ENCODE data around the gene ATRIP. TPM values are rescaled to one million over a fixed set of nuclear protein-coding genes. Genes with fewer than 3 reads are reported as not detected.
"Not testable (repeated sequence)": the region's sequence is repeated elsewhere in the genome, so short reads cannot be mapped to it uniquely, and the experiment has no call there.

The ATRIP gene
- total RNA-seq, 1 experiment from 2014 or later, result 12.5 TPM

DNA sequence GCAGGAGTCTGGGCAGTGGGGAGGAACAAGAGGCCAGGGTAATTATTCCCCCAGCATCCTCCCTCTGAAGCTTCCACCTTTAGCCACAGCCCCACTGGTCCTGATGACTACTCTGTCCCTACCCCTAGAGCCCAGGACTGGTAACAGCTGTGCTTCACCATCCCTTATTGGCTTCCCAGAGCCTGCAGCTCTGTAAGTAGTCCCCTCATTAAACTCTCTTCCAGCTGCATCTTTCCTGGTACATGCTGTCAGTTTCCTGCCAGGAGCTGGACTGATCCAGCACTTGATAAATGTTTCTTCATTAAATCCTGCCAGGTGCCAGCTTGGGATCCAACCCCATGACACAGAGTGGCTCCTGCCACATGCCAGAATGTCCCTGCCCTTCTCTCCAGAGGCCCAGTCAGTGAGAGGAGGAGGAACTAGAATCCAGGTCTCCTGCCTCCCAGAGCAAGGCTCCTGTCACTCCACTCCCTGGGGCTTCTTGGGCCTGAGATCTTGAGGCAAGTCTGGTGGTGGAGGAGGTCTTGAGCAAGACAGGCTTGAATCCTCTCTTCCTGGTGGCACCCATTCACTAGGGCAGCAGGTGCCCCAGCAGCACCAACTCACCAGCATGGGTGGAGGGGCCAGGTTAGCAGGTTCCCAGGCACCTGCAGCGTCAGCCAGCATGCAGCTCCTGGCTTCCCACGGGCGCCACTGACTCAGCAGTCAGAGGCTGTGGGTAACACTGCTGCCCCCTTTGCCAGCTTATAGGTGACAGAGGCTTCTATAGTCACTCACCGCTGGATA is 47.0 kb upstream of the ATRIP start:
- Mint-ChIP-seq H3K9me3 (ENCODE audit: low read depth, unreplicated experiment) (no peaks in the 10 kb centered on the region), H3K4me3 (ENCODE audit: low read depth, unreplicated experiment) (no peak overlapping the region), H3K36me3 (ENCODE audit: insufficient read depth, unreplicated experiment) (peaks cover 49% of the 10 kb centered on the region), H3K27ac (ENCODE audit: unreplicated experiment) (peak overlapping the region; percentile 60), H3K27me3 (ENCODE audit: unreplicated experiment) (peaks cover 19% of the 10 kb centered on the region), H3K4me1 (ENCODE audit: low read depth, unreplicated experiment) (peaks cover 13% of the 10 kb centered on the region)
- CTCF ChIA-PET, result interaction anchor here (0.5 to 4.2 kb wide), 3 partner anchors 9 to 40 kb away, joined by 3 to 243 read pairs (median 19); partner anchors contain the start of genes CCDC51 and TMA7
- BruUV-seq (replicated peaks), result no TSS peak
- TF ChIP-seq, protein P1, sequence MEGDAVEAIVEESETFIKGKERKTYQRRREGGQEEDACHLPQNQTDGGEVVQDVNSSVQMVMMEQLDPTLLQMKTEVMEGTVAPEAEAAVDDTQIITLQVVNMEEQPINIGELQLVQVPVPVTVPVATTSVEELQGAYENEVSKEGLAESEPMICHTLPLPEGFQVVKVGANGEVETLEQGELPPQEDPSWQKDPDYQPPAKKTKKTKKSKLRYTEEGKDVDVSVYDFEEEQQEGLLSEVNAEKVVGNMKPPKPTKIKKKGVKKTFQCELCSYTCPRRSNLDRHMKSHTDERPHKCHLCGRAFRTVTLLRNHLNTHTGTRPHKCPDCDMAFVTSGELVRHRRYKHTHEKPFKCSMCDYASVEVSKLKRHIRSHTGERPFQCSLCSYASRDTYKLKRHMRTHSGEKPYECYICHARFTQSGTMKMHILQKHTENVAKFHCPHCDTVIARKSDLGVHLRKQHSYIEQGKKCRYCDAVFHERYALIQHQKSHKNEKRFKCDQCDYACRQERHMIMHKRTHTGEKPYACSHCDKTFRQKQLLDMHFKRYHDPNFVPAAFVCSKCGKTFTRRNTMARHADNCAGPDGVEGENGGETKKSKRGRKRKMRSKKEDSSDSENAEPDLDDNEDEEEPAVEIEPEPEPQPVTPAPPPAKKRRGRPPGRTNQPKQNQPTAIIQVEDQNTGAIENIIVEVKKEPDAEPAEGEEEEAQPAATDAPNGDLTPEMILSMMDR (IDR thresholded peaks at IDR 0.05; ENCODE audit: unreplicated experiment), result no peak
- DNase-seq, result no peak
- intact Hi-C loops (cut with micrococcal nuclease; ENCODE audit: unreplicated experiment), result loop anchor here (5.0 kb wide), 1 partner anchor 108 kb away; no protein-coding TSS in a partner anchor

DNA sequence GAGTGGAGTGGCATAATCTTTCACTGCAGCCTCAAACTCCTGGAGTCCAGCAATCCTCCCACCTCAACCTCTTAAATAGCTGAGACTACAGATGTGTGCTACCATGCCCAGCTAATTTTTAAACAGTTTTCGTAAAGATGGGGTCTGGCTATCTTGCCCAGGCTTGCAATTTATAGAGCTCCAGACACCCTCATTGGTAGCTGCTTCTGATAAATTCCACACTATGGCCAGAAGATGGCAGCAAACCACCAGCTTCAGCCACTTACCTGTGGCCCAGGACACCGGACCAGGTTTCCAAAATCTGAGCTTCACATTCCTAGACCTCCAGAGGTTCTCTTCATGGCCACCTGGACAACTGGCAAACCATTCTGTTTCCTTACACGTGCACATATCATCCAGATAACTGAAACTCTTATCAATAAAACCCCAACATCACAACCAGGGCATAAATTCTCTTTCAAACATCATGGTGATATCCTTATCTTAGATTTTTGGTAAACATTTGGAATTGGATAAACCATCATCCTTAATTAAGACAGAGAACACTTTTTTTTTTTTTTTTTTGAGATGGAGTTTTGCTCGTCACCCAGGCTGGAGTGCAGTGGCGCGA is 45.6 kb upstream of the ATRIP start:
- H3K9me3 Mint-ChIP-seq (ENCODE audit: low read depth, unreplicated experiment), result no peaks in the 10 kb centered on the region
- peaks cover 48% of the 10 kb centered on the region for H3K36me3 Mint-ChIP-seq (ENCODE audit: insufficient read depth, unreplicated experiment)
- H3K4me1 Mint-ChIP-seq (ENCODE audit: low read depth, unreplicated experiment), result peaks cover 13% of the 10 kb centered on the region
- DNase-seq, result peak; percentile 60
- CTCF ChIA-PET, result interaction anchor here (0.7 to 4.2 kb wide), 13 partner anchors 13 to 207 kb away, joined by 3 to 243 read pairs (median 7); partner anchors contain the start of genes CCDC51, PFKFB4, PLXNB1 and TMA7
- TF ChIP-seq, protein P1 (IDR thresholded peaks at IDR 0.05; ENCODE audit: unreplicated experiment), result peak; percentile 66
- H3K27me3 Mint-ChIP-seq (ENCODE audit: unreplicated experiment), result peaks cover 5% of the 10 kb centered on the region
- BruUV-seq (replicated peaks), result TSS peak; percentile 6
- no peak overlapping the region for H3K4me3 Mint-ChIP-seq (ENCODE audit: low read depth, unreplicated experiment)
- peak overlapping the region; percentile 36 for H3K27ac Mint-ChIP-seq (ENCODE audit: unreplicated experiment)
- intact Hi-C loops (cut with micrococcal nuclease; ENCODE audit: unreplicated experiment), result loop anchor here (1.0 to 5.0 kb wide), 2 partner anchors 35 to 106 kb away; no protein-coding TSS in a partner anchor

DNA sequence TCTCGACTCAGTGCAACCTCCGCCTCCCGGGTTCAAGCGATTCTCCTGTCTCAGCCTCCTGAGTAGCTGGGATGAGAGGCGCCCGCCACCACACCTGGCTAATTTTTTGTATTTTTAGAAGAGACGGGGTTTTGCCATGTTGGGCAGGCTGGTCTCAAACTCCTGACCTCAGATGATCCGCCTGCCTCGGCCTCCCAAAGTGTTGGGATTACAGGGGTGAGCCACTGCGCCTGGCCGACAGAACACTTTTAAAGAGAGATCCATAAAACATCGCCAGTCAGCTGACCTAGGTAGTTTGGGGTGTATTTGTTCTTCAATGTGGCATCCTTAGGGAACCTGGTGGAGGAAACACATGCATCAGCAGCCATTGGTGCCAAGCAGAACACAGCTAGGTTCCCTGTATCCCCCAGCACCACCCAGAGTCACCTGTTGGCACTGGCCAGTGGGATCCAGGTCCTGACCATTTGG is 45.1 kb upstream of the ATRIP start:
- BruUV-seq (replicated peaks), result not testable (repeated sequence)

DNA sequence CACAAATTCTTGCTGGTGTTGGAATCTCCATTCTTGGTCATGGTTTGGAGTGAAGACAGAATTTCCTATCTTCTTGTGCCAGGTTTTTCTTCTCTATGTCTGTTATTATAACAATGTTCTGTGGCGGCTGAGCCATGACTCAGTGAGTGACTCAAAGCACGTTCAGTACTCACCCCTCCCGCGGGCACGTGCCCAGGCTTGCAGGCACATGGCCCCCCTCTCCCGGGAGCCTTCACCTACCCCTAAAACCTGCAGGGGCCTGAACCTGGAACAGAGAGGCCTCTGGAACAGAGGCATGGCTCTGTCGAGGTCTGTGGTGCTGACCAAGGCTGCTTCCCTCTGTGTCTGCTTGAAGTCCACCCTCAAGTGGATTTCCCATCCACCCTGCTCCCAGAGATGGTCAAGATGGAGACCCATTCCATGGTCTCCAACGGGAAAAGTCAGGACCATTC is 44.2 kb upstream of the ATRIP start:
- BruUV-seq (replicated peaks), result no TSS peak

More for the DNA sequence above, 45.1 kb upstream of the ATRIP start:
- H3K27ac Mint-ChIP-seq (ENCODE audit: unreplicated experiment); H3K27me3 Mint-ChIP-seq (ENCODE audit: unreplicated experiment); H3K4me3 Mint-ChIP-seq (ENCODE audit: low read depth, unreplicated experiment); H3K9me3 Mint-ChIP-seq (ENCODE audit: low read depth, unreplicated experiment); DNase-seq: not testable (repeated sequence)
- intact Hi-C loops (cut with micrococcal nuclease; ENCODE audit: unreplicated experiment), result loop anchor here (1.0 to 5.0 kb wide), 2 partner anchors 35 to 106 kb away; no protein-coding TSS in a partner anchor
- CTCF ChIA-PET, result interaction anchor here (0.7 to 4.2 kb wide), 11 partner anchors 13 to 207 kb away, joined by 5 to 243 read pairs (median 8); partner anchors contain the start of genes CCDC51, PFKFB4, PLXNB1 and TMA7
- Mint-ChIP-seq H3K4me1 (ENCODE audit: low read depth, unreplicated experiment) (peaks cover 13% of the 10 kb centered on the region), H3K36me3 (ENCODE audit: insufficient read depth, unreplicated experiment) (peaks cover 47% of the 10 kb centered on the region)

More for the DNA sequence above, 44.2 kb upstream of the ATRIP start:
- peak overlapping the region; percentile 10 for H3K4me3 Mint-ChIP-seq (ENCODE audit: low read depth, unreplicated experiment)
- TF ChIP-seq, protein P1 (IDR thresholded peaks at IDR 0.05; ENCODE audit: unreplicated experiment), result no peak
- intact Hi-C loops (cut with micrococcal nuclease; ENCODE audit: unreplicated experiment), result loop anchor here (5.0 kb wide), 1 partner anchor 105 kb away; no protein-coding TSS in a partner anchor
- H3K36me3 Mint-ChIP-seq (ENCODE audit: insufficient read depth, unreplicated experiment), result peaks cover 47% of the 10 kb centered on the region
- peaks cover 13% of the 10 kb centered on the region for H3K4me1 Mint-ChIP-seq (ENCODE audit: low read depth, unreplicated experiment)
- CTCF ChIA-PET, result interaction anchor here (0.9 to 4.2 kb wide), 3 partner anchors 27 to 34 kb away, joined by 7 to 243 read pairs (median 23); partner anchors contain the start of gene PLXNB1
- no peaks in the 10 kb centered on the region for H3K9me3 Mint-ChIP-seq (ENCODE audit: low read depth, unreplicated experiment)
- peak overlapping the region; percentile 20 for H3K27ac Mint-ChIP-seq (ENCODE audit: unreplicated experiment)
- H3K27me3 Mint-ChIP-seq (ENCODE audit: unreplicated experiment), result no peaks in the 10 kb centered on the region
- DNase-seq, result peak; percentile 42
